B cell (primary cell): ENCODE measurements around the gene PVALEF.

Experiments
- EZH2 ChIP-seq: IDR thresholded peaks from 2 replicates; pipeline ENCODE4 v1.6.1; 2012; ENCODE audit warnings: borderline replicate concordance, low read depth, mild to moderate bottlenecking, moderate library complexity, low read length; ENCODE audit not compliant: insufficient read depth, poor library complexity, severe bottlenecking
- TF ChIP-seq, protein P1 (sequence below): fragments of 200-600 bp; IDR thresholded peaks from one replicate; pipeline ENCODE4 v1.8.0; 2022; ENCODE audit warnings: antibody characterized with exemption, mild to moderate bottlenecking

DNA sequence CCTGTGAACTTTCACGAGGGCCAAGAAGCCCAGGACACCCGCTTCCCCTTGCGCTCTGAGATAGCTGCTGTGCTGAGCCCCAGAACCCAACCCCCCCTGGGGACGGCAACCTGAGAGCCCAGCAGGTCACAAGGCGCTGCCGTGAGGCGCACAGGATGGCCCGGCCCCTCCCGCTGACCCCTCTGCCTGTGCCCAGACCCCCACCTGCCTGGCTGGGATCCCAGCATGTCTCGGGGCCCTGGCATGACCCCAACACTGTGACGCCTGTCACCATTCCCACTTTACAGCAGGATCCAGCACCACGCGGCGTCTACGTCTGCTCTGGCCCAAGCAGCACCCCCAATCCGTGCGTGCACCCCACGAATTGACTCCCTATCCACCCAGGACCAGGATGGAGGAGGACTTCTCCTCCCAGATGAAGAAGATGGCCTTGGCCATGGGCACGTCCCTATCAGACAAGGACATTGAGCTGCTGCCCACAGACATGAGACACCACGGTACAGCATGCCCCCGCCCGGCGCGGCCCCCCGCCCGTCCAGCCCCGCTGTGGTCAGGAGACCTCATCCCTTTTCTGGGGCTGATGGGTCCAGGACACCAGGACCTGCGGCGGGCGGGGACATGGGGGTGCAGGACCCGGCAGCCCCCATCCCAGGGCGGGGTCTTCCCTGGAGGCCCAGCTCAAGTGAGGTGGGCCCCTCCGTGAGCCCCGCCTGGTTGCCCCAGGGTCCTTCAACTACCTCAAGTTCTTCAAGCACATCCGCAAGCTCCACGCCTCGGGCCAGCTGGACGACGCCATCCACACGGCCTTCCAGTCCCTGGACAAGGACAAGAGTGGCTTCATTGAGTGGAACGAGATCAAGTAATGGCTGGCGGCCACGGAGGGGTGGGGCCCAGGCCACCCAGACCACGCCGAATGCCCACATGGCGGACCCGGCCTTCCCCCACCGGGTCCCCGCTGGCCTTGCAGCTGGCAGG is 15.8 kb downstream of the PVALEF start:
- TF ChIP-seq, protein P1, sequence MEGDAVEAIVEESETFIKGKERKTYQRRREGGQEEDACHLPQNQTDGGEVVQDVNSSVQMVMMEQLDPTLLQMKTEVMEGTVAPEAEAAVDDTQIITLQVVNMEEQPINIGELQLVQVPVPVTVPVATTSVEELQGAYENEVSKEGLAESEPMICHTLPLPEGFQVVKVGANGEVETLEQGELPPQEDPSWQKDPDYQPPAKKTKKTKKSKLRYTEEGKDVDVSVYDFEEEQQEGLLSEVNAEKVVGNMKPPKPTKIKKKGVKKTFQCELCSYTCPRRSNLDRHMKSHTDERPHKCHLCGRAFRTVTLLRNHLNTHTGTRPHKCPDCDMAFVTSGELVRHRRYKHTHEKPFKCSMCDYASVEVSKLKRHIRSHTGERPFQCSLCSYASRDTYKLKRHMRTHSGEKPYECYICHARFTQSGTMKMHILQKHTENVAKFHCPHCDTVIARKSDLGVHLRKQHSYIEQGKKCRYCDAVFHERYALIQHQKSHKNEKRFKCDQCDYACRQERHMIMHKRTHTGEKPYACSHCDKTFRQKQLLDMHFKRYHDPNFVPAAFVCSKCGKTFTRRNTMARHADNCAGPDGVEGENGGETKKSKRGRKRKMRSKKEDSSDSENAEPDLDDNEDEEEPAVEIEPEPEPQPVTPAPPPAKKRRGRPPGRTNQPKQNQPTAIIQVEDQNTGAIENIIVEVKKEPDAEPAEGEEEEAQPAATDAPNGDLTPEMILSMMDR = no peak
- no peak for TF ChIP-seq EZH2
